GM23248 (cell line): ENCODE results near the gene LMF1. TPM values are rescaled to one million over a fixed set of nuclear protein-coding genes. Genes with fewer than 3 reads are reported as not detected.

ENCODE experiments used
- DNase-seq: peaks from one replicate; pipeline ENCODE4 v3.0.0-alpha.2; 2015
- H2AFZ ChIP-seq: fragments of 200-600 bp; sonication (generic); 2 replicates; pipeline ENCODE4 v1.6.1; 2016; ENCODE audit warnings: antibody characterized with exemption
- H3F3A ChIP-seq: fragments of 200-600 bp; sonication (generic); 2 replicates; pipeline ENCODE4 v1.6.1; 2016; ENCODE audit warnings: mild to moderate bottlenecking, antibody characterized with exemption, mixed run types; ENCODE audit not compliant: insufficient read depth
- H3K27ac ChIP-seq: fragments of 200-600 bp; sonication (generic); 2 replicates; pipeline ENCODE4 v1.5.1; 2016; ENCODE audit warnings: mild to moderate bottlenecking
- H3K27me3 ChIP-seq: fragments of 200-600 bp; sonication (generic); replicated peaks from 2 replicates; pipeline ENCODE4 v1.6.1; 2016; ENCODE audit warnings: mild to moderate bottlenecking; ENCODE audit not compliant: insufficient read depth
- H3K36me3 ChIP-seq: fragments of 200-600 bp; sonication (generic); 2 replicates; pipeline ENCODE4 v1.6.1; 2016; ENCODE audit warnings: low read depth, mild to moderate bottlenecking
- H3K4me1 ChIP-seq: fragments of 200-600 bp; sonication (generic); 2 replicates; pipeline ENCODE4 v1.6.1; 2016; ENCODE audit warnings: mild to moderate bottlenecking; ENCODE audit not compliant: insufficient read depth
- H3K4me2 ChIP-seq: fragments of 200-600 bp; sonication (generic); one replicate; pipeline ENCODE4 v1.6.1; 2016; ENCODE audit warnings: mild to moderate bottlenecking; ENCODE audit not compliant: unreplicated experiment
- H3K4me3 ChIP-seq: fragments of 200-600 bp; sonication (generic); 2 replicates; pipeline ENCODE4 v1.5.1; 2016; ENCODE audit warnings: mild to moderate bottlenecking
- H3K79me2 ChIP-seq: fragments of 200-600 bp; sonication (generic); 2 replicates; pipeline ENCODE4 v1.6.1; 2016; ENCODE audit warnings: mild to moderate bottlenecking; ENCODE audit not compliant: insufficient read depth
- H3K9ac ChIP-seq: fragments of 200-600 bp; sonication (generic); 2 replicates; pipeline ENCODE4 v1.6.1; 2016; ENCODE audit warnings: mild to moderate bottlenecking
- H3K9me2 ChIP-seq: fragments of 200-600 bp; sonication (generic); 2 replicates; pipeline ENCODE4 v1.6.1; 2016; ENCODE audit warnings: mixed run types, mild to moderate bottlenecking, moderate library complexity; ENCODE audit not compliant: insufficient read depth
- H3K9me3 ChIP-seq: fragments of 200-600 bp; sonication (generic); one replicate; pipeline ENCODE4 v1.6.1; 2017; ENCODE audit warnings: low read depth
- H4K20me1 ChIP-seq: fragments of 200-600 bp; sonication (generic); 2 replicates; pipeline ENCODE4 v1.6.0; 2016; ENCODE audit not compliant: insufficient read depth
- EZH2 ChIP-seq: fragments of 200-600 bp; sonication (generic); IDR thresholded peaks from 2 replicates; pipeline ENCODE4 v1.6.1; 2018; ENCODE audit warnings: antibody characterized with exemption, mild to moderate bottlenecking; ENCODE audit not compliant: insufficient read depth, poor library complexity, severe bottlenecking
- EZH2phosphoT487 ChIP-seq: fragments of 200-600 bp; sonication (generic); IDR thresholded peaks from 2 replicates; pipeline ENCODE4 v1.6.1; 2018; ENCODE audit warnings: antibody characterized with exemption, moderate library complexity, mild to moderate bottlenecking, low read depth; ENCODE audit not compliant: insufficient read depth
- WGBS, 2 experiments: methylation state at CpG; one replicate each; pipeline ENCODE4 v1.1.6; 2015 to 2017; ENCODE audit warnings: low lambda C conversion rate in 2 of 2, low coverage in 1 of 2; ENCODE audit errors: missing lambda C conversion rate in 2 of 2; 5-methylcytosine and 5-hydroxymethylcytosine counted together
- in situ Hi-C: fragments of 300-500 bp; cut with MboI; formaldehyde crosslinking; loops from 2 replicates; pipeline ENCODE4 v1.15.0; 2020
- polyA plus RNA-seq: library from polyadenylated mRNA; unstranded; fragments of >200 nt; fragmentation: Nextera tagmentation; extraction: Ambion mirVana; gene quantifications from 2 replicates; pipeline ENCODE4 v1.2.1, GENCODE V29; 2016
- total RNA-seq: library from RNA; depleted of rRNA; stranded (reverse); fragments of >200 nt; shearing (Covaris generic); gene quantifications from 2 replicates; pipeline ENCODE4 v1.2.3, GENCODE V29; 2014

Gene LMF1
- total and polyA plus RNA-seq, 2 experiments from 2014 or later: 23.1 to 53.0 TPM

DNA sequence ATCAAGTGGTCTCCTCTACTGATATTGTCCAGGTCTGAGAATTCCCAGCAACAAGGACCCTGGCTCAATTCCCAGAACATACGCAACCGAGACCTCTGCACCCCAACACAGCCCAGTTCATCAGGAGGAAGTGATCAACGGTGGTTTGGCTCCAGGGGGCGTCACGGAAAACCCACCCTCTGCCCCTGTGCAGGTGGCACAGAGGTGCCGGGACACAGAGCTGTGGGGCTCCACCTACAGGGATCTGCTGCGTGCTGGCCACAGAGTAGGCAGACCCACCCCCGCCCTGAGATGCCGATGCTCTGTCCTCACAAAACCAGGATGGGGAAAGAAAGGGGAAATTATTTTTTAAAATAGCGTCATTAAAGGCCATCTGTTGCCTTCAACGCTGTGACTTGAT is 69.6 kb downstream of the LMF1 start:
- no peaks in the 10 kb centered on the region for H3K9me2 ChIP-seq
- H3K9ac ChIP-seq: no peak overlapping the region
- H3K27me3 ChIP-seq: no peaks in the 10 kb centered on the region
- H3K9me3 ChIP-seq: no peaks in the 10 kb centered on the region
- H4K20me1 ChIP-seq: no peaks in the 10 kb centered on the region
- H3K27ac ChIP-seq: no peak overlapping the region
- no peak for DNase-seq
- H3K4me1 ChIP-seq: no peaks in the 10 kb centered on the region
- no peak overlapping the region for H2AFZ ChIP-seq
- in situ Hi-C loops: no loop called here
- no peaks in the 10 kb centered on the region for H3K79me2 ChIP-seq
- no peak overlapping the region for H3K4me2 ChIP-seq
- H3F3A ChIP-seq: no peaks in the 10 kb centered on the region
- 78 to 82% methylated on average over 11 of the region's 11 CpGs for WGBS, 2 experiments
- H3K4me3 ChIP-seq: no peak overlapping the region
- H3K36me3 ChIP-seq: no peaks in the 10 kb centered on the region
- TF ChIP-seq EZH2phosphoT487: no peak
- TF ChIP-seq EZH2: no peak

DNA sequence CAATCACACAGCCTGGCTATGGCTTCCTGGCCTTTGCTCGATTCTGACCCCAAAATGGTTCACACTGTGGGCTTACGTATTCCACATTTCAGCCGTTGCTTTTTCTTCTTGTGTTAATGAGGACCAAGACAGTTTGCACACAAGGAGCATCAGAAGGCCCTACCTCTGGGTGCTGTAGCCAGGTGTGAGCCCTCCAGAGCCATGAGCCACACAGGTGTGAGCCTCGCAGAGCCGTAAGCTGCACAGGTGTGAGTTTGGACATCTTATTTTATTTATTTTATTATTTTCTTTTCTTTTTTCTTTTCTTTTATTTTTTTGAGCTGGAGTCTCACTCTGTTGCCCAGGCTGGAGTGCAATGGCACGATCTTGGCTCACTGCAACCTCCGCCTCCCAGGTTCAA is 70.6 kb downstream of the LMF1 start:
- H2AFZ ChIP-seq: no peak overlapping the region
- no peaks in the 10 kb centered on the region for H3K9me3 ChIP-seq
- H3K36me3 ChIP-seq: no peaks in the 10 kb centered on the region
- no peaks in the 10 kb centered on the region for H3K79me2 ChIP-seq
- H3K27ac ChIP-seq: no peak overlapping the region
- H4K20me1 ChIP-seq: no peaks in the 10 kb centered on the region
- H3K27me3 ChIP-seq: no peaks in the 10 kb centered on the region
- no peak for DNase-seq
- no peaks in the 10 kb centered on the region for H3K9me2 ChIP-seq
- no peaks in the 10 kb centered on the region for H3F3A ChIP-seq
- H3K4me1 ChIP-seq: no peaks in the 10 kb centered on the region
- TF ChIP-seq EZH2phosphoT487 (no peak), EZH2 (no peak)
- in situ Hi-C loops: no loop called here
- no peak overlapping the region for H3K9ac ChIP-seq
- no peak overlapping the region for H3K4me3 ChIP-seq
- 86 to 89% methylated on average over 7 of the region's 7 CpGs for WGBS, 2 experiments
- H3K4me2 ChIP-seq: no peak overlapping the region

GRCh38 chr16:899683-900060 is 71.1 kb downstream of the LMF1 start:
- DNase-seq: no peak
- Histone ChIP-seq H2AFZ (no peak overlapping the region), H3K27me3 (no peaks in the 10 kb centered on the region), H3K79me2 (no peaks in the 10 kb centered on the region), H3K9ac (no peak overlapping the region), H3K4me1 (no peaks in the 10 kb centered on the region), H3K9me3 (no peaks in the 10 kb centered on the region), H3K9me2 (no peaks in the 10 kb centered on the region), H3K36me3 (no peaks in the 10 kb centered on the region), H4K20me1 (no peaks in the 10 kb centered on the region), H3K4me3 (no peak overlapping the region), H3F3A (no peaks in the 10 kb centered on the region), H3K27ac (no peak overlapping the region), H3K4me2 (no peak overlapping the region)
- no peak for TF ChIP-seq EZH2
- WGBS, 2 experiments: 88 to 94% methylated on average over 23 to 24 of the region's 24 CpGs
- in situ Hi-C loops: no loop called here

DNA sequence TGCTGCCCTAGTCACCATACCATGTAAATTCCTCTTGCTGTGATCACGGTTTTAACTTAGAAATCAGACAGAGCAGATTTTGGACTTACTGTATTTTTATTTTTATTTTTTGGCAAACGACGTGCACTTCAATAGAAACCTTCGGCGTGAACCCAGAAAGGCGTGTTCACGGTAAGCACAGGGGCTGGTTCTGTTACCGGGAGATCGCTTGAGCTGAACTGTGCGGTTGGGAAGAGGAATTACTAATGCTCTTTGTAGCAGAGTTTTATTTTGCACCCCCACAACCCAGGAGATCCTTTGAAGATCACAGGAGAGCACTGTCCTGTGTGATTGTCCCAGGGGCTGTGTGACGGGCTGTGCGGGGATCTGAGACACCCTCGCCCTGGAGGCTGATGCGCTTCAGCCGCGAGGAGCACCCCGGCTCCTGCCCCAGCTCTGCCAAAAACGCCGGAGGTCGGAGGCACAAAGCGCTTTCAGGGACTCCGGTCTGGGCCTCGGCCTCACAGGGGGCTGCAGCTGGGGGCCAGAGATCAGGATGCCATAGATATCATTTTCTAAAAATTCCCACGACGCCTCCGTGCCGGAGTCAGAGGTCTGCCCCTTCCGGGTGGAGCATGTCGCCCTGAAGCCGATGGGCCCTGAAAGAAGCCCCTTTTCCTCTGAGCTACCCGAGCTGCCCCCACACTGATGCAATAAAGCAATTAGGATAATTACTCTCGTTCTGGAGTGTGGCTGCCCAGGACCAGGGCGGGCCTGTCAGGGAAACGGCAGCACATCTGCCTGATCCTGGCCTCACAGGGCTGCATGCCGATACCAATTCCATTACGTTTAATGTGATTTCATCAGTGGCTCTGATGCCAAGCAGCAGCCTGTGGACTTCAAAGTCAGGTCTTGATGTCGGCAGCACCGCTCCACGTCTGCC is 71.8 kb downstream of the LMF1 start:
- H3K4me2 ChIP-seq: no peak overlapping the region
- H3F3A ChIP-seq: no peaks in the 10 kb centered on the region
- H3K36me3 ChIP-seq: no peaks in the 10 kb centered on the region
- no peak for DNase-seq
- no peaks in the 10 kb centered on the region for H3K79me2 ChIP-seq
- H2AFZ ChIP-seq: no peak overlapping the region
- H3K27ac ChIP-seq: no peak overlapping the region
- no peaks in the 10 kb centered on the region for H3K27me3 ChIP-seq
- in situ Hi-C loops: no loop called here
- 83 to 84% methylated on average over 39 of the region's 39 CpGs for WGBS, 2 experiments
- H3K4me1 ChIP-seq: no peaks in the 10 kb centered on the region
- no peak overlapping the region for H3K4me3 ChIP-seq
- H4K20me1 ChIP-seq: no peaks in the 10 kb centered on the region
- no peaks in the 10 kb centered on the region for H3K9me3 ChIP-seq
- H3K9me2 ChIP-seq: no peaks in the 10 kb centered on the region
- TF ChIP-seq EZH2phosphoT487: no peak
- TF ChIP-seq EZH2: no peak
- no peak overlapping the region for H3K9ac ChIP-seq
